ENCODE measurements around the gene CD58. TPM values are rescaled to one million over a fixed set of nuclear protein-coding genes. Genes with fewer than 3 reads are reported as not detected.

CD58 gene
- total RNA-seq, 1 donor from 2014 or later: 35.3 TPM

GRCh38 chr1:116560704-116561490, 9.9 kb downstream of the CD58 start:
- H3K36me3 Mint-ChIP-seq (ENCODE audit: low read depth): peaks cover 56% of the 10 kb centered on the region
- DNase-seq (ENCODE audit: low spot score): no peak
- H3K4me1 Mint-ChIP-seq (ENCODE audit: low read depth): peaks cover 90% of the 10 kb centered on the region
- no peaks in the 10 kb centered on the region for H3K27me3 Mint-ChIP-seq (ENCODE audit: insufficient read depth)
- peak overlapping the region; percentile 44 for H3K4me3 Mint-ChIP-seq
- intact Hi-C loops (cut with micrococcal nuclease): no loop called here
- H3K9me3 Mint-ChIP-seq: peaks cover 29% of the 10 kb centered on the region
- peak overlapping the region; percentile 53 for H3K27ac Mint-ChIP-seq

- H3K36me3 Mint-ChIP-seq (ENCODE audit: low read depth): peaks cover 52% of the 10 kb centered on the region
- H3K27ac Mint-ChIP-seq: peak overlapping the region; percentile 8
- peaks cover 90% of the 10 kb centered on the region for H3K4me1 Mint-ChIP-seq (ENCODE audit: low read depth)
- DNase-seq (ENCODE audit: low spot score): no peak
- H3K9me3 Mint-ChIP-seq: peaks cover 21% of the 10 kb centered on the region
- H3K27me3 Mint-ChIP-seq (ENCODE audit: insufficient read depth): no peaks in the 10 kb centered on the region
- intact Hi-C loops (cut with micrococcal nuclease): loop anchor here (5.0 kb wide), 1 partner anchor 422 kb away; no protein-coding TSS in a partner anchor
- no peak overlapping the region for H3K4me3 Mint-ChIP-seq
Observed at GRCh38 chr1:116559304-116559761, 11.5 kb downstream of the CD58 start.

- Mint-ChIP-seq H3K4me1 (ENCODE audit: low read depth) (peaks cover 86% of the 10 kb centered on the region), H3K27me3 (ENCODE audit: insufficient read depth) (no peaks in the 10 kb centered on the region), H3K4me3 (no peak overlapping the region), H3K27ac (peak overlapping the region; percentile 77), H3K36me3 (ENCODE audit: low read depth) (peaks cover 49% of the 10 kb centered on the region), H3K9me3 (peaks cover 13% of the 10 kb centered on the region)
- intact Hi-C loops (cut with micrococcal nuclease): loop anchor here (5.0 kb wide), 1 partner anchor 421 kb away; no protein-coding TSS in a partner anchor
- no peak for DNase-seq (ENCODE audit: low spot score)
Observed at GRCh38 chr1:116558571-116558970, 12.3 kb downstream of the CD58 start.

GRCh38 chr1:116558140-116558549, 12.7 kb downstream of the CD58 start:
- H3K9me3 Mint-ChIP-seq: peaks cover 9% of the 10 kb centered on the region
- H3K4me3 Mint-ChIP-seq: peak overlapping the region; percentile 27
- peak overlapping the region; percentile 77 for H3K27ac Mint-ChIP-seq
- no peaks in the 10 kb centered on the region for H3K27me3 Mint-ChIP-seq (ENCODE audit: insufficient read depth)
- DNase-seq (ENCODE audit: low spot score): no peak
- H3K36me3 Mint-ChIP-seq (ENCODE audit: low read depth): peaks cover 49% of the 10 kb centered on the region
- peaks cover 86% of the 10 kb centered on the region for H3K4me1 Mint-ChIP-seq (ENCODE audit: low read depth)
- intact Hi-C loops (cut with micrococcal nuclease): loop anchor here (5.0 kb wide), 1 partner anchor 421 kb away; no protein-coding TSS in a partner anchor

GRCh38 chr1:116557323-116557878, 13.4 kb downstream of the CD58 start:
- Mint-ChIP-seq H3K4me1 (ENCODE audit: low read depth) (peaks cover 84% of the 10 kb centered on the region), H3K36me3 (ENCODE audit: low read depth) (peaks cover 43% of the 10 kb centered on the region), H3K27me3 (ENCODE audit: insufficient read depth) (no peaks in the 10 kb centered on the region), H3K27ac (peak overlapping the region; percentile 77), H3K9me3 (peaks cover 2% of the 10 kb centered on the region), H3K4me3 (peak overlapping the region; percentile 24)
- intact Hi-C loops (cut with micrococcal nuclease): loop anchor here (2.0 to 5.0 kb wide), 3 partner anchors 181 to 420 kb away; no protein-coding TSS in a partner anchor
- DNase-seq (ENCODE audit: low spot score): no peak

- peaks cover 39% of the 10 kb centered on the region for H3K36me3 Mint-ChIP-seq (ENCODE audit: low read depth)
- H3K4me3 Mint-ChIP-seq: peak overlapping the region; percentile 9
Observed at GRCh38 chr1:116556289-116557006, 14.4 kb downstream of the CD58 start.

GRCh38 chr1:116554924-116555323, 15.9 kb downstream of the CD58 start:
- H3K9me3 Mint-ChIP-seq: no peaks in the 10 kb centered on the region
- no peak for DNase-seq (ENCODE audit: low spot score)
- H3K27me3 Mint-ChIP-seq (ENCODE audit: insufficient read depth): no peaks in the 10 kb centered on the region
- peaks cover 85% of the 10 kb centered on the region for H3K4me1 Mint-ChIP-seq (ENCODE audit: low read depth)
- intact Hi-C loops (cut with micrococcal nuclease): loop anchor here (5.0 kb wide), 1 partner anchor 418 kb away; no protein-coding TSS in a partner anchor
- peak overlapping the region; percentile 23 for H3K4me3 Mint-ChIP-seq
- H3K27ac Mint-ChIP-seq: peak overlapping the region; percentile 76
- peaks cover 46% of the 10 kb centered on the region for H3K36me3 Mint-ChIP-seq (ENCODE audit: low read depth)

More at GRCh38 chr1:116556289-116557006, 14.4 kb downstream of the CD58 start:
- Mint-ChIP-seq H3K27me3 (ENCODE audit: insufficient read depth) (no peaks in the 10 kb centered on the region), H3K27ac (peak overlapping the region; percentile 77), H3K4me1 (ENCODE audit: low read depth) (peaks cover 86% of the 10 kb centered on the region), H3K9me3 (no peaks in the 10 kb centered on the region)
- intact Hi-C loops (cut with micrococcal nuclease): loop anchor here (1.0 to 5.0 kb wide), 12 partner anchors 12 to 811 kb away; partner anchors contain the start of genes ATP1A1, MAN1A2 and TTF2
- DNase-seq (ENCODE audit: low spot score): peak; percentile 67

- Mint-ChIP-seq H3K9me3 (no peaks in the 10 kb centered on the region), H3K4me1 (ENCODE audit: low read depth) (peaks cover 85% of the 10 kb centered on the region), H3K27ac (peak overlapping the region; percentile 7), H3K27me3 (ENCODE audit: insufficient read depth) (no peaks in the 10 kb centered on the region), H3K4me3 (no peak overlapping the region), H3K36me3 (ENCODE audit: low read depth) (peaks cover 48% of the 10 kb centered on the region)
- intact Hi-C loops (cut with micrococcal nuclease): no loop called here
- DNase-seq (ENCODE audit: low spot score): no peak
Observed at GRCh38 chr1:116553386-116554115, 17.3 kb downstream of the CD58 start.

GRCh38 chr1:116546354-116546977, 24.4 kb downstream of the CD58 start:
- H3K9me3 Mint-ChIP-seq: no peaks in the 10 kb centered on the region
- H3K27me3 Mint-ChIP-seq (ENCODE audit: insufficient read depth): no peaks in the 10 kb centered on the region
- H3K4me3 Mint-ChIP-seq: peak overlapping the region; percentile 83
- peaks cover 65% of the 10 kb centered on the region for H3K36me3 Mint-ChIP-seq (ENCODE audit: low read depth)
- peaks cover 85% of the 10 kb centered on the region for H3K4me1 Mint-ChIP-seq (ENCODE audit: low read depth)
- intact Hi-C loops (cut with micrococcal nuclease): loop anchor here (1.0 kb wide), 1 partner anchor 8 kb away; no protein-coding TSS in a partner anchor
- no peak for DNase-seq (ENCODE audit: low spot score)
- H3K27ac Mint-ChIP-seq: peak overlapping the region; percentile 99

GRCh38 chr1:116545359-116545705, 25.5 kb downstream of the CD58 start:
- Mint-ChIP-seq H3K4me1 (ENCODE audit: low read depth) (peaks cover 81% of the 10 kb centered on the region), H3K4me3 (peak overlapping the region; percentile 83), H3K27ac (peak overlapping the region; percentile 99), H3K36me3 (ENCODE audit: low read depth) (peaks cover 60% of the 10 kb centered on the region), H3K27me3 (ENCODE audit: insufficient read depth) (no peaks in the 10 kb centered on the region), H3K9me3 (no peaks in the 10 kb centered on the region)
- DNase-seq (ENCODE audit: low spot score): no peak
- intact Hi-C loops (cut with micrococcal nuclease): no loop called here

GRCh38 chr1:116544588-116545358, 26.1 kb downstream of the CD58 start:
- Mint-ChIP-seq H3K36me3 (ENCODE audit: low read depth) (peaks cover 62% of the 10 kb centered on the region), H3K4me3 (peak overlapping the region; percentile 83), H3K27me3 (ENCODE audit: insufficient read depth) (no peaks in the 10 kb centered on the region), H3K4me1 (ENCODE audit: low read depth) (peaks cover 83% of the 10 kb centered on the region), H3K9me3 (no peaks in the 10 kb centered on the region), H3K27ac (peak overlapping the region; percentile 99)
- DNase-seq (ENCODE audit: low spot score): no peak
- intact Hi-C loops (cut with micrococcal nuclease): loop anchor here (1.0 kb wide), 1 partner anchor 12 kb away; no protein-coding TSS in a partner anchor
